ENCODE results near the gene TP53BP2. TPM values are rescaled to one million over a fixed set of nuclear protein-coding genes. Genes with fewer than 3 reads are reported as not detected.

The TP53BP2 gene
- total and polyA plus RNA-seq, 4 donors, result 3.9 to 26.8 (median 13.0) TPM

DNA sequence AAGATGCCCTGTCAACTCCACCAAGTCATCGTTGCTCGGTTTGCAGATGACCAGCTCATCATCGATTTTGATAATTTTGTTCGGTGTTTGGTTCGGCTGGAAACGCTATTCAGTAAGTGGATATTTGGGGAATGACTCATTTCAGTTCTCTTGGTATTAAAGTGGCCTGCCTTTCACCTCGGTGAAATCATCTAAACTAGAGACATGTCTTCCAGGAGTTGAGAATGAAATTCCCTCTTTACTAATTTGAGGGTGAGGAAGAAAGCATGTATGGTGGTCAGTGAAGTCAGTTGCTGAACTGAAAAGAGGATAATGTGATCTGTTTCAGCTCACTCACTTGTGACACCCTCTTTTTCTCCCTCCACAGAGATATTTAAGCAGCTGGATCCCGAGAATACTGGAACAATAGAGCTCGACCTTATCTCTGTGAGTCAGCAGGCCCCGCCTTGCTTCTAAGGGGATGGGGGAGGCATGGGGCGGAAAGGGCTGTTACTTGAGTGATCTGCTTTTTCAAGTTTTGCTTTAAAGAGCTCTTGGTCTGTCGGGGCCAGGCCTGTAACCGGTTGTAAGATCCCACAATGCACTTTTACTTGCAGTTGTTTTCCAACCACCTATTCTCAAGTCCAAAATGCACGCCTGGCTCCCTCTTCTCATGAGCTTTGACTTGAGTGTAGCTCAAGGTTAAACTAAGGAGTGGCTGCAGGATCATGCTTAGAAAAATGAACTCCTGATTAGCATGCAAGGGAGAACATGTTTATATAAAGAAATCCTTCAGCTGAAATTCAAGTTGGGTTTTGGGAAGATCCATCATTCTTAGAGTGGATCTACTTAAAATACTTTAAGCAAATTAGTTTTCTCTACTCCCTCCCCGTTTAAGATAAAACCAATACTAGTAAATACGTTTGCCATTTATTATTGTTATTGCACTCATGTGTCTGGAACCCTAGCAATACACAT, 73.7 kb downstream of the TP53BP2 start:
- Histone ChIP-seq H3K9me3 (ENCODE audit: control insufficient read depth in 4 of 4, low read length in 3 of 4) (no peaks in the 10 kb centered on the region), H3K9ac (ENCODE audit: low read depth in 1 of 2, low read length in 2 of 2) (no peak overlapping the region), H3K27ac (ENCODE audit: low read depth in 1 of 2, low read length in 2 of 2) (no peak overlapping the region), H3K36me3 (ENCODE audit: control insufficient read depth in 4 of 4, insufficient read depth in 3 of 4, low read depth in 1 of 4, low read length in 3 of 4) (peaks cover 3 to 33% (median 31%) of the 10 kb centered on the region in 4 donors), H3K27me3 (ENCODE audit: control insufficient read depth in 4 of 4, insufficient read depth in 4 of 4, low read length in 3 of 4) (no peaks in the 10 kb centered on the region), H3K4me1 (ENCODE audit: control insufficient read depth in 4 of 4, insufficient read depth in 4 of 4, low read length in 3 of 4) (no peaks in the 10 kb centered on the region), H3K4me3 (ENCODE audit: low read depth in 1 of 3, low read length in 3 of 3) (no peak overlapping the region)
- WGBS, result 69% methylated on average over 16 of the region's 16 CpGs
- no peak for DNase-seq (ENCODE audit: low spot score)
- TF ChIP-seq GABPA (IDR thresholded peaks at IDR 0.05 in 1 of 2, conservative IDR thresholded peaks at IDR 0.05 in 1 of 2) (no peak), JUND (IDR thresholded peaks at IDR 0.05) (peak in 1 of 2 donors; percentile 35)
- TF ChIP-seq, protein P1, sequence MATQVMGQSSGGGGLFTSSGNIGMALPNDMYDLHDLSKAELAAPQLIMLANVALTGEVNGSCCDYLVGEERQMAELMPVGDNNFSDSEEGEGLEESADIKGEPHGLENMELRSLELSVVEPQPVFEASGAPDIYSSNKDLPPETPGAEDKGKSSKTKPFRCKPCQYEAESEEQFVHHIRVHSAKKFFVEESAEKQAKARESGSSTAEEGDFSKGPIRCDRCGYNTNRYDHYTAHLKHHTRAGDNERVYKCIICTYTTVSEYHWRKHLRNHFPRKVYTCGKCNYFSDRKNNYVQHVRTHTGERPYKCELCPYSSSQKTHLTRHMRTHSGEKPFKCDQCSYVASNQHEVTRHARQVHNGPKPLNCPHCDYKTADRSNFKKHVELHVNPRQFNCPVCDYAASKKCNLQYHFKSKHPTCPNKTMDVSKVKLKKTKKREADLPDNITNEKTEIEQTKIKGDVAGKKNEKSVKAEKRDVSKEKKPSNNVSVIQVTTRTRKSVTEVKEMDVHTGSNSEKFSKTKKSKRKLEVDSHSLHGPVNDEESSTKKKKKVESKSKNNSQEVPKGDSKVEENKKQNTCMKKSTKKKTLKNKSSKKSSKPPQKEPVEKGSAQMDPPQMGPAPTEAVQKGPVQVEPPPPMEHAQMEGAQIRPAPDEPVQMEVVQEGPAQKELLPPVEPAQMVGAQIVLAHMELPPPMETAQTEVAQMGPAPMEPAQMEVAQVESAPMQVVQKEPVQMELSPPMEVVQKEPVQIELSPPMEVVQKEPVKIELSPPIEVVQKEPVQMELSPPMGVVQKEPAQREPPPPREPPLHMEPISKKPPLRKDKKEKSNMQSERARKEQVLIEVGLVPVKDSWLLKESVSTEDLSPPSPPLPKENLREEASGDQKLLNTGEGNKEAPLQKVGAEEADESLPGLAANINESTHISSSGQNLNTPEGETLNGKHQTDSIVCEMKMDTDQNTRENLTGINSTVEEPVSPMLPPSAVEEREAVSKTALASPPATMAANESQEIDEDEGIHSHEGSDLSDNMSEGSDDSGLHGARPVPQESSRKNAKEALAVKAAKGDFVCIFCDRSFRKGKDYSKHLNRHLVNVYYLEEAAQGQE (IDR thresholded peaks at IDR 0.05), result no peak

DNA sequence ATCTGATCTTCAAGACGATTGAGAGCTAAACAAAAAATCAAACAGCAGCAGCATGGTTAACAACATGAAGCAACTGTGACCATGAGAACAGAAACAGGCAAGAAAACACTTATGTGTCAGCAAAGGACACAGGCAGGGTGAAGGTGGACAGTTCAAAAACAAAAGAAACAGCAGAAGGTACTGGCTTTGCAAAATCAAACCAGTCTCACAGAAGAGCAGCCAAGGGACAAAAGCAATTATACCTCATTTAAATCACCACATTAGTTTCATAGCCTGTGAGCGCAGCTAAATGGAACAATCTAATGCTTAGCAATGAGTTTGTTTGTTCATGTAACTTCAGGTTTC, 74.3 kb downstream of the TP53BP2 start:
- H3K4me3 ChIP-seq (ENCODE audit: low read depth in 1 of 3, low read length in 3 of 3), result no peak overlapping the region
- no peak for TF ChIP-seq HNF4A (conservative IDR thresholded peaks at IDR 0.05)
- TF ChIP-seq FOXA1 (IDR thresholded peaks at IDR 0.05), result no peak
- TF ChIP-seq FOXA2 (IDR thresholded peaks at IDR 0.05), result no peak
- no peak for TF ChIP-seq GABPA (IDR thresholded peaks at IDR 0.05 in 1 of 2, conservative IDR thresholded peaks at IDR 0.05 in 1 of 2)
- TF ChIP-seq HNF4G (IDR thresholded peaks at IDR 0.05), result no peak
- no peaks in the 10 kb centered on the region for H3K9me3 ChIP-seq (ENCODE audit: control insufficient read depth in 4 of 4, low read length in 3 of 4)
- H3K4me1 ChIP-seq (ENCODE audit: control insufficient read depth in 4 of 4, insufficient read depth in 4 of 4, low read length in 3 of 4), result no peaks in the 10 kb centered on the region
- no peak for DNase-seq (ENCODE audit: low spot score)
- no peak overlapping the region for H3K27ac ChIP-seq (ENCODE audit: low read depth in 1 of 2, low read length in 2 of 2)
- 89% methylated on average over 2 of the region's 2 CpGs for WGBS
- peaks cover 3 to 30% (median 29%) of the 10 kb centered on the region in 4 donors for H3K36me3 ChIP-seq (ENCODE audit: control insufficient read depth in 4 of 4, insufficient read depth in 3 of 4, low read depth in 1 of 4, low read length in 3 of 4)
- no peak overlapping the region for H3K9ac ChIP-seq (ENCODE audit: low read depth in 1 of 2, low read length in 2 of 2)
- no peaks in the 10 kb centered on the region for H3K27me3 ChIP-seq (ENCODE audit: control insufficient read depth in 4 of 4, insufficient read depth in 4 of 4, low read length in 3 of 4)

DNA sequence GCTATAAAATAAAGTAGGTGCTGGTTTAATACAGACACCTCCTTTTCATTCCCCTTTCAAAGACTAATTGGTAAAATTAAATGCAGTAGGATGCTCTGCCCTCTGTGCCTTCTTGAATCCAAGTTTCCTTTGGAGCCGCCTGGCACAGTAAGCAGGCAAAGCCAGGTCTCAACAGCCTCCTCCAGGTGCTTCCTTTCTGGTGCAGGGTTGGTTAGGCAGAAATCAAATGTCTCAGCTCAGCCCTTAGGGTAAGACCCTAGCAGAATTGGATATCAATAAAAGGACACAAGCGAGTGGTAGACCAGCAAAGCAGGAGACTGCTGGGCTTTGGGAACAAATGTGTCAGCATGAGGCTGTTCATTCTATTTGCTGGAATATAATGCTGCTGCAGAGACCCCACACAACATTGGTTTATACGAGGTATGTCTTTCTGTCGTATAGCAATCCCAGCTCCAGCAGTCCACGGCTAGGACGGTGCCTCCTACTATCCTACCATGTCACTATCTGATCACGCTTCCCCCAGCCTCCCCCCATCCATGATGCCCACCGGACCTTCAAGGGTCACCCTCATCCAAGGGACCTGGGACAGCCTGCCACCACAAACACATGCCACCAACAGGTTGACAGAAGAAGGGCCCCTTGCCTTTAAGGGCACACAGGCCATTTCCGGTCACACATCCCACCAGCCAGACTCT, 75.0 kb downstream of the TP53BP2 start:
- no peaks in the 10 kb centered on the region for H3K9me3 ChIP-seq (ENCODE audit: control insufficient read depth in 4 of 4, low read length in 3 of 4)
- H3K4me3 ChIP-seq (ENCODE audit: low read depth in 1 of 3, low read length in 3 of 3), result no peak overlapping the region
- DNase-seq (ENCODE audit: low spot score), result no peak
- H3K36me3 ChIP-seq (ENCODE audit: control insufficient read depth in 4 of 4, insufficient read depth in 3 of 4, low read depth in 1 of 4, low read length in 3 of 4), result peaks cover 3 to 25% (median 24%) of the 10 kb centered on the region in 4 donors
- WGBS, result 97% methylated on average over 9 of the region's 9 CpGs
- H3K27ac ChIP-seq (ENCODE audit: low read depth in 1 of 2, low read length in 2 of 2), result no peak overlapping the region
- H3K4me1 ChIP-seq (ENCODE audit: control insufficient read depth in 4 of 4, insufficient read depth in 4 of 4, low read length in 3 of 4), result no peaks in the 10 kb centered on the region
- H3K9ac ChIP-seq (ENCODE audit: low read depth in 1 of 2, low read length in 2 of 2), result no peak overlapping the region
- H3K27me3 ChIP-seq (ENCODE audit: control insufficient read depth in 4 of 4, insufficient read depth in 4 of 4, low read length in 3 of 4), result no peaks in the 10 kb centered on the region
- TF ChIP-seq TAF1 (conservative IDR thresholded peaks at IDR 0.05), result no peak
- TF ChIP-seq, protein P2, sequence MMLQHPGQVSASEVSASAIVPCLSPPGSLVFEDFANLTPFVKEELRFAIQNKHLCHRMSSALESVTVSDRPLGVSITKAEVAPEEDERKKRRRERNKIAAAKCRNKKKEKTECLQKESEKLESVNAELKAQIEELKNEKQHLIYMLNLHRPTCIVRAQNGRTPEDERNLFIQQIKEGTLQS (IDR thresholded peaks at IDR 0.05), result no peak

Measured in liver (tissue), 9 donors.